Measurements from ENCODE around the gene KLHL35.

GRCh38 chr11:75481223-75481921 is 48.4 kb upstream of the KLHL35 start:
- TF ChIP-seq POLR2A (IDR thresholded peaks at IDR 0.05; ENCODE audit: low read length) (no peak), GATA1 (IDR thresholded peaks at IDR 0.05; ENCODE audit: low read depth, low read length) (no peak)
